Colon (tissue), 2 donors: ENCODE measurements around the gene TCF12.

ENCODE experiments used
- FAIRE-seq: peaks from 2 replicates; lab custom pipeline; 2012; peaks lifted over from hg19 to GRCh38; lab: Jason Lieb, UNC
- donor health status: control.
- donor health status: control.

The TCF12 gene

GRCh38 chr15:57218826-57219576 is 300.6 kb downstream of the TCF12 start:
- no peak for FAIRE-seq

GRCh38 chr15:57220205-57220604 is 301.8 kb downstream of the TCF12 start:
- FAIRE-seq: no peak

- no peak for FAIRE-seq
Measured at GRCh38 chr15:57221134-57221533, 302.7 kb downstream of the TCF12 start.

GRCh38 chr15:57223345-57223744 is 304.9 kb downstream of the TCF12 start:
- no peak for FAIRE-seq

- no peak for FAIRE-seq
Measured at GRCh38 chr15:57223887-57224286, 305.4 kb downstream of the TCF12 start.

- no peak for FAIRE-seq
Measured at GRCh38 chr15:57224664-57225063, 306.2 kb downstream of the TCF12 start.

GRCh38 chr15:57227166-57227565 is 308.7 kb downstream of the TCF12 start:
- no peak for FAIRE-seq

- no peak for FAIRE-seq
Measured at GRCh38 chr15:57227899-57228298, 309.5 kb downstream of the TCF12 start.

- no peak for FAIRE-seq
Measured at GRCh38 chr15:57228395-57228794, 310.0 kb downstream of the TCF12 start.

- FAIRE-seq: no peak
Measured at GRCh38 chr15:57229051-57229450, 310.6 kb downstream of the TCF12 start.

- FAIRE-seq: no peak
Measured at GRCh38 chr15:57231559-57231958, 313.1 kb downstream of the TCF12 start.

GRCh38 chr15:57234156-57234555 is 315.7 kb downstream of the TCF12 start:
- FAIRE-seq: no peak

- no peak for FAIRE-seq
Measured at GRCh38 chr15:57235186-57235585, 316.7 kb downstream of the TCF12 start.

- FAIRE-seq: no peak
Measured at GRCh38 chr15:57235873-57236272, 317.4 kb downstream of the TCF12 start.

GRCh38 chr15:57236561-57237300 is 318.3 kb downstream of the TCF12 start:
- FAIRE-seq: no peak

- no peak for FAIRE-seq
Measured at GRCh38 chr15:57237301-57237642, 318.8 kb downstream of the TCF12 start.

GRCh38 chr15:57237676-57238075 is 319.2 kb downstream of the TCF12 start:
- no peak for FAIRE-seq

GRCh38 chr15:57245130-57245529 is 326.7 kb downstream of the TCF12 start:
- no peak for FAIRE-seq

- FAIRE-seq: no peak
Measured at GRCh38 chr15:57245714-57246113, 327.3 kb downstream of the TCF12 start.

GRCh38 chr15:57248074-57248473 is 329.6 kb downstream of the TCF12 start:
- FAIRE-seq: no peak

- no peak for FAIRE-seq
Measured at GRCh38 chr15:57251308-57251707, 332.9 kb downstream of the TCF12 start.

- FAIRE-seq: no peak
Measured at GRCh38 chr15:57251941-57252340, 333.5 kb downstream of the TCF12 start.

- no peak for FAIRE-seq
Measured at GRCh38 chr15:57253082-57253481, 334.6 kb downstream of the TCF12 start.

GRCh38 chr15:57253500-57253899 is 335.1 kb downstream of the TCF12 start:
- FAIRE-seq: no peak
